Memory B cell (primary cell): ENCODE measurements around the gene CDO1.
"Not testable (repeated sequence)": the region's sequence is repeated elsewhere in the genome, so short reads cannot be mapped to it uniquely, and the experiment has no call there.

Source experiments
- ATAC-seq: fragments of 150-1000 bp; cut with Tn5 transposase; 2 replicates; pipeline ENCODE4 v1.10.0; 2021; ENCODE audit warnings: low read depth, mild to moderate bottlenecking, moderate library complexity
- DNase-seq, 2 donors: peaks; one replicate each; pipeline ENCODE4 v3.0.0; 2022; ENCODE audit warnings: low spot score in 2 of 2
- H3K27ac Mint-ChIP-seq: one replicate; pipeline ENCODE4 v1.8.0; 2022; ENCODE audit warnings: mild to moderate bottlenecking, moderate library complexity, mixed read lengths
- H3K27me3 Mint-ChIP-seq: one replicate; pipeline ENCODE4 v1.8.0; 2022; ENCODE audit warnings: mixed read lengths
- H3K36me3 Mint-ChIP-seq: one replicate; pipeline ENCODE4 v1.8.0; 2022; ENCODE audit warnings: mild to moderate bottlenecking, mixed read lengths
- H3K4me1 Mint-ChIP-seq: one replicate; pipeline ENCODE4 v1.8.0; 2022; ENCODE audit warnings: mixed read lengths
- H3K4me3 Mint-ChIP-seq: one replicate; pipeline ENCODE4 v1.8.0; 2022; ENCODE audit warnings: mild to moderate bottlenecking, moderate library complexity, mixed read lengths
- H3K9me3 Mint-ChIP-seq: one replicate; pipeline ENCODE4 v1.8.0; 2022; ENCODE audit warnings: mixed read lengths

The CDO1 gene

GRCh38 chr5:115815006-115815692 is 1.3 kb downstream of the CDO1 start:
- peaks cover 31% of the 10 kb centered on the region for H3K27me3 Mint-ChIP-seq
- H3K4me3 Mint-ChIP-seq: peak overlapping the region; percentile 65

GRCh38 chr5:115813719-115814118 is 2.7 kb downstream of the CDO1 start:
- H3K36me3 Mint-ChIP-seq: no peaks in the 10 kb centered on the region
- no peaks in the 10 kb centered on the region for H3K9me3 Mint-ChIP-seq
- peaks cover 31% of the 10 kb centered on the region for H3K27me3 Mint-ChIP-seq
- H3K4me3 Mint-ChIP-seq: no peak overlapping the region
- H3K4me1 Mint-ChIP-seq: peaks cover 15% of the 10 kb centered on the region
- no peak for ATAC-seq
- no peak for DNase-seq
- H3K27ac Mint-ChIP-seq: no peak overlapping the region

More at GRCh38 chr5:115815006-115815692, 1.3 kb downstream of the CDO1 start:
- H3K36me3 Mint-ChIP-seq: no peaks in the 10 kb centered on the region
- ATAC-seq: peak; percentile 40
- H3K9me3 Mint-ChIP-seq: no peaks in the 10 kb centered on the region
- no peak overlapping the region for H3K27ac Mint-ChIP-seq
- DNase-seq: no peak
- H3K4me1 Mint-ChIP-seq: peaks cover 15% of the 10 kb centered on the region

GRCh38 chr5:115812372-115812771 is 4.1 kb downstream of the CDO1 start:
- Mint-ChIP-seq H3K27me3 (peaks cover 29% of the 10 kb centered on the region), H3K9me3 (no peaks in the 10 kb centered on the region), H3K27ac (no peak overlapping the region), H3K4me3 (no peak overlapping the region), H3K4me1 (peaks cover 15% of the 10 kb centered on the region), H3K36me3 (no peaks in the 10 kb centered on the region)
- no peak for ATAC-seq
- DNase-seq: no peak

GRCh38 chr5:115811406-115811805 is 5.1 kb downstream of the CDO1 start:
- Mint-ChIP-seq H3K27me3 (peaks cover 25% of the 10 kb centered on the region), H3K4me3 (no peak overlapping the region), H3K27ac (no peak overlapping the region), H3K9me3 (no peaks in the 10 kb centered on the region), H3K36me3 (no peaks in the 10 kb centered on the region), H3K4me1 (peaks cover 12% of the 10 kb centered on the region)
- DNase-seq: no peak
- ATAC-seq: no peak

GRCh38 chr5:115810761-115811160 is 5.7 kb downstream of the CDO1 start:
- no peak for DNase-seq
- peaks cover 8% of the 10 kb centered on the region for H3K4me1 Mint-ChIP-seq
- ATAC-seq: no peak
- H3K9me3 Mint-ChIP-seq: no peaks in the 10 kb centered on the region
- H3K4me3 Mint-ChIP-seq: no peak overlapping the region
- no peaks in the 10 kb centered on the region for H3K36me3 Mint-ChIP-seq
- peaks cover 22% of the 10 kb centered on the region for H3K27me3 Mint-ChIP-seq
- no peak overlapping the region for H3K27ac Mint-ChIP-seq

GRCh38 chr5:115809946-115810345 is 6.5 kb downstream of the CDO1 start:
- peaks cover under 1% of the 10 kb centered on the region for H3K4me1 Mint-ChIP-seq
- H3K27me3 Mint-ChIP-seq: peaks cover 16% of the 10 kb centered on the region
- H3K4me3 Mint-ChIP-seq: no peak overlapping the region
- no peak for DNase-seq
- no peak overlapping the region for H3K27ac Mint-ChIP-seq
- no peaks in the 10 kb centered on the region for H3K36me3 Mint-ChIP-seq
- no peak for ATAC-seq
- H3K9me3 Mint-ChIP-seq: no peaks in the 10 kb centered on the region

- not testable (repeated sequence) for H3K4me3 Mint-ChIP-seq, H3K27me3 Mint-ChIP-seq, H3K36me3 Mint-ChIP-seq, H3K27ac Mint-ChIP-seq, H3K4me1 Mint-ChIP-seq, ATAC-seq, H3K9me3 Mint-ChIP-seq, DNase-seq
These were observed 8.4 kb downstream of the CDO1 start for GRCh38 chr5:115808066-115808465.

GRCh38 chr5:115807654-115808052 is 8.8 kb downstream of the CDO1 start:
- Mint-ChIP-seq H3K27ac (no peak overlapping the region), H3K4me3 (no peak overlapping the region), H3K4me1 (no peaks in the 10 kb centered on the region), H3K27me3 (peaks cover 5% of the 10 kb centered on the region), H3K36me3 (no peaks in the 10 kb centered on the region), H3K9me3 (no peaks in the 10 kb centered on the region)
- DNase-seq (no peak), ATAC-seq (no peak)

GRCh38 chr5:115806986-115807653 is 9.3 kb downstream of the CDO1 start:
- no peak for ATAC-seq
- Mint-ChIP-seq H3K9me3 (no peaks in the 10 kb centered on the region), H3K36me3 (no peaks in the 10 kb centered on the region), H3K27ac (no peak overlapping the region), H3K4me1 (no peaks in the 10 kb centered on the region), H3K27me3 (peaks cover 7% of the 10 kb centered on the region), H3K4me3 (no peak overlapping the region)
- DNase-seq: no peak

- Mint-ChIP-seq H3K27ac (no peak overlapping the region), H3K4me1 (no peaks in the 10 kb centered on the region), H3K36me3 (no peaks in the 10 kb centered on the region), H3K4me3 (no peak overlapping the region), H3K9me3 (no peaks in the 10 kb centered on the region), H3K27me3 (peaks cover 7% of the 10 kb centered on the region)
- DNase-seq (no peak), ATAC-seq (no peak)
These were observed 14.5 kb downstream of the CDO1 start for GRCh38 chr5:115801984-115802383.

- DNase-seq: no peak
- Mint-ChIP-seq H3K27ac (no peak overlapping the region), H3K27me3 (peaks cover 7% of the 10 kb centered on the region), H3K4me3 (no peak overlapping the region), H3K36me3 (no peaks in the 10 kb centered on the region), H3K9me3 (no peaks in the 10 kb centered on the region), H3K4me1 (no peaks in the 10 kb centered on the region)
- ATAC-seq: no peak
These were observed 15.3 kb downstream of the CDO1 start for GRCh38 chr5:115801152-115801551.

GRCh38 chr5:115800108-115800507 is 16.4 kb downstream of the CDO1 start:
- no peak overlapping the region for H3K27ac Mint-ChIP-seq
- DNase-seq (no peak), ATAC-seq (no peak)
- no peak overlapping the region for H3K4me3 Mint-ChIP-seq
- H3K36me3 Mint-ChIP-seq: no peaks in the 10 kb centered on the region
- no peaks in the 10 kb centered on the region for H3K9me3 Mint-ChIP-seq
- no peaks in the 10 kb centered on the region for H3K4me1 Mint-ChIP-seq
- peaks cover 7% of the 10 kb centered on the region for H3K27me3 Mint-ChIP-seq

- no peaks in the 10 kb centered on the region for H3K4me1 Mint-ChIP-seq
- H3K36me3 Mint-ChIP-seq: no peaks in the 10 kb centered on the region
- ATAC-seq (no peak), DNase-seq (no peak)
- no peak overlapping the region for H3K27ac Mint-ChIP-seq
- peaks cover 11% of the 10 kb centered on the region for H3K27me3 Mint-ChIP-seq
- no peak overlapping the region for H3K4me3 Mint-ChIP-seq
- no peaks in the 10 kb centered on the region for H3K9me3 Mint-ChIP-seq
These were observed 18.2 kb downstream of the CDO1 start for GRCh38 chr5:115798252-115798651.

GRCh38 chr5:115796656-115797055 is 19.8 kb downstream of the CDO1 start:
- no peak overlapping the region for H3K27ac Mint-ChIP-seq

GRCh38 chr5:115795700-115796099 is 20.8 kb downstream of the CDO1 start:
- no peaks in the 10 kb centered on the region for H3K9me3 Mint-ChIP-seq

More at GRCh38 chr5:115796656-115797055, 19.8 kb downstream of the CDO1 start:
- Mint-ChIP-seq H3K36me3 (no peaks in the 10 kb centered on the region), H3K4me3 (no peak overlapping the region), H3K9me3 (no peaks in the 10 kb centered on the region), H3K4me1 (no peaks in the 10 kb centered on the region), H3K27me3 (peaks cover 13% of the 10 kb centered on the region)
- no peak for DNase-seq
- no peak for ATAC-seq

More at GRCh38 chr5:115795700-115796099, 20.8 kb downstream of the CDO1 start:
- DNase-seq (no peak), ATAC-seq (no peak)
- Mint-ChIP-seq H3K27me3 (peaks cover 15% of the 10 kb centered on the region), H3K27ac (no peak overlapping the region), H3K36me3 (no peaks in the 10 kb centered on the region), H3K4me1 (no peaks in the 10 kb centered on the region), H3K4me3 (no peak overlapping the region)
